ENCODE results near the gene INPP5K.
A peak's percentile ranks its signal among the peaks of the same experiment; 100 is the strongest.
"Not testable (repeated sequence)": the region's sequence is repeated elsewhere in the genome, so short reads cannot be mapped to it uniquely, and the experiment has no call there.

The INPP5K gene

GRCh38 chr17:1464186-1464585 lies 52.2 kb downstream of the INPP5K start:
- no peak for DNase-seq (ENCODE audit: low read depth, low spot score)

GRCh38 chr17:1462164-1463112 lies 54.0 kb downstream of the INPP5K start:
- no peak for DNase-seq (ENCODE audit: low read depth, low spot score)

- DNase-seq (ENCODE audit: low read depth, low spot score): no peak
These were observed 55.0 kb downstream of the INPP5K start for GRCh38 chr17:1461198-1461944.

GRCh38 chr17:1460233-1460632 lies 56.2 kb downstream of the INPP5K start:
- no peak for DNase-seq (ENCODE audit: low read depth, low spot score)

- peak; percentile 94 for DNase-seq (ENCODE audit: low read depth, low spot score)
These were observed 60.4 kb downstream of the INPP5K start, which contains the start of gene CRK for GRCh38 chr17:1455797-1456599. TSS of gene CRK (minus strand) at chr17:1456232. CDS start at chr17:1456117, 115 bp downstream.

- no peak for DNase-seq (ENCODE audit: low read depth, low spot score)
These were observed 61.1 kb downstream of the INPP5K start for GRCh38 chr17:1455291-1455796.

GRCh38 chr17:1454541-1454940 lies 61.9 kb downstream of the INPP5K start:
- no peak for DNase-seq (ENCODE audit: low read depth, low spot score)

GRCh38 chr17:1453694-1454093 lies 62.7 kb downstream of the INPP5K start:
- not testable (repeated sequence) for DNase-seq (ENCODE audit: low read depth, low spot score)

- no peak for DNase-seq (ENCODE audit: low read depth, low spot score)
These were observed 63.6 kb downstream of the INPP5K start for GRCh38 chr17:1452836-1453235.

GRCh38 chr17:1450261-1450660 lies 66.2 kb downstream of the INPP5K start:
- not testable (repeated sequence) for DNase-seq (ENCODE audit: low read depth, low spot score)

GRCh38 chr17:1449412-1449967 lies 66.9 kb downstream of the INPP5K start:
- DNase-seq (ENCODE audit: low read depth, low spot score): no peak

GRCh38 chr17:1447052-1447451 lies 69.4 kb downstream of the INPP5K start:
- no peak for DNase-seq (ENCODE audit: low read depth, low spot score)

- DNase-seq (ENCODE audit: low read depth, low spot score): no peak
These were observed 70.2 kb downstream of the INPP5K start for GRCh38 chr17:1446201-1446600.

GRCh38 chr17:1445695-1446094 lies 70.7 kb downstream of the INPP5K start:
- not testable (repeated sequence) for DNase-seq (ENCODE audit: low read depth, low spot score)
